Testis (tissue), 3 donors: Measurements from ENCODE around the gene POMC. TPM values are rescaled to one million over a fixed set of nuclear protein-coding genes. Genes with fewer than 3 reads are reported as not detected.
"Not testable (repeated sequence)": the region's sequence is repeated elsewhere in the genome, so short reads cannot be mapped to it uniquely, and the experiment has no call there.

Source experiments
- DNase-seq: peaks from one replicate; pipeline ENCODE4 v3.0.0-alpha.2; 2019
- H3K27ac ChIP-seq, 2 donors: fragments of 200-600 bp; sonication (generic); one replicate each; pipeline ENCODE4 v1.5.1; 2019
- H3K27me3 ChIP-seq: fragments of 200-600 bp; sonication (generic); one replicate; pipeline ENCODE4 v1.5.1; 2019
- H3K36me3 ChIP-seq: fragments of 200-600 bp; sonication (generic); one replicate; pipeline ENCODE4 v1.5.1; 2017; ENCODE audit warnings: low read depth; ENCODE audit errors: missing control alignments
- H3K4me1 ChIP-seq: fragments of 200-600 bp; sonication (generic); one replicate; pipeline ENCODE4 v1.5.1; 2019
- H3K4me3 ChIP-seq, 2 donors: fragments of 200-600 bp; sonication (generic); one replicate each; pipeline ENCODE4 v1.5.1; 2017 to 2019
- H3K9me3 ChIP-seq: fragments of 200-600 bp; sonication (generic); one replicate; pipeline ENCODE4 v1.5.1; 2017
- POLR2A ChIP-seq: fragments of 450-650 bp; IDR thresholded peaks from one replicate; pipeline ENCODE4 v1.6.1; 2017; ENCODE audit warnings: antibody characterized with exemption, mild to moderate bottlenecking, moderate library complexity
- WGBS, 2 donors: methylation state at CpG; one replicate each; pipeline ENCODE4 v1.1.5; 2018; 5-methylcytosine and 5-hydroxymethylcytosine counted together
- intact Hi-C: fragments of 100-400 bp; cut with DNase I; formaldehyde crosslinking; loops from one replicate; pipeline ENCODE4 v1.15.1; 2023; ENCODE audit warnings: low total_unique reads
- polyA plus RNA-seq: library from polyadenylated mRNA; stranded (reverse); fragments of 350-450 nt; fragmentation: Illumina TruSeq; extraction: RNeasy Lipid Tissue Mini Kit (QIAGEN cat#74804); gene quantifications from one replicate; pipeline ENCODE4 v1.2.3, GENCODE V29; 2014; ENCODE audit warnings: low read depth, low replicate concordance; ENCODE audit not compliant: insufficient read depth
- total RNA-seq, 2 donors: library from RNA; depleted of rRNA; stranded (reverse); fragments of >200 nt; gene quantifications; one replicate each; pipeline ENCODE4 v1.2.3, GENCODE V29; 2016
- TF ChIP-seq, protein P1 (sequence below), 3 experiments: fragments of 450-650 bp in 2 of 3; fragments of 200-600 bp in 1 of 3; sonication (generic) in 1 of 3; IDR thresholded peaks; one replicate each; pipeline ENCODE4 v1.5.1; 2016 to 2019; ENCODE audit warnings: antibody characterized with exemption in 3 of 3, mild to moderate bottlenecking in 2 of 3, moderate library complexity in 1 of 3

POMC gene
- total and polyA plus RNA-seq, 3 donors from 2014 or later, result 17.9 to 77.2 (median 55.7) TPM

DNA sequence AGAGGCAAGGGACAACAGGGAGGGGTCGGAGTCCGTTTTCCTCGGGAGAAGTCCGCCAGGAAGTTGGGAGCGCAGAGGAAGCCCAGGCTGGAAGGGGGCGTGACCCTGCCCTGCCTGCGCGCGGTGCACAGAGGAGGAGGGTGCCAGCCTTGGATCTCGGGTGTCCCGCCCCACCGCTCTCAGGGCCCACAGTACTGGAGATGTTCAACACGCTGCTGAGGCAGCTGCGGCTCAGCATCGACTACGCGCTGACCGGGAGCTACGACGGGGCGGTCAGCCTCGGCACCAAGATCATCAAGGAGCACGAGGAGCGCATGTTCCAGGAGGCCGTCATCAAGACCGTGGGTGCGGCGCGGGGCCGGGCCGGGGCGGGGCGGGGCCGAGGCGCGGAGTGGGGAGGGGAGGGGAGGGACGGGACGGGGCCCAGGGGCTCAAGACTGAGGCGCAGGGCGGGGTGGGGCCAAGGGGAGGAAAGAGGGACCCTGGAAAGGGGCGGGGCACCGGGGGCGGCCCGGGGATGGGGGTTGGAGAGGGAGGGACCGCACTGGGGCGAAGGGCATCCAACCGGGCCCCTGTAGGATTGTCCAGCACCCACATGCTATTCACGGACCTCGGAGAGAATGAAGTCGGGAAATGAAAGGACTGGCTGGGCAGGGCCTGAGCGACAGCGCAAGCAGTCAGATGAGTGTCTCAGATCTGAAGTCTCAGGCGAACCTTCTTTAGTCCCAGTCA, 36.6 kb downstream of the POMC start:
- Histone ChIP-seq H3K36me3 (no peaks in the 10 kb centered on the region), H3K4me3 (peak overlapping the region in 1 of 2 donors; percentile 30), H3K9me3 (no peaks in the 10 kb centered on the region), H3K27me3 (no peaks in the 10 kb centered on the region), H3K27ac (no peak overlapping the region), H3K4me1 (no peaks in the 10 kb centered on the region)
- 25 to 26% methylated on average over 20 to 47 of the region's 53 CpGs for WGBS, 2 donors
- intact Hi-C loops, result no loop called here
- no peak for DNase-seq
- TF ChIP-seq, protein P1, sequence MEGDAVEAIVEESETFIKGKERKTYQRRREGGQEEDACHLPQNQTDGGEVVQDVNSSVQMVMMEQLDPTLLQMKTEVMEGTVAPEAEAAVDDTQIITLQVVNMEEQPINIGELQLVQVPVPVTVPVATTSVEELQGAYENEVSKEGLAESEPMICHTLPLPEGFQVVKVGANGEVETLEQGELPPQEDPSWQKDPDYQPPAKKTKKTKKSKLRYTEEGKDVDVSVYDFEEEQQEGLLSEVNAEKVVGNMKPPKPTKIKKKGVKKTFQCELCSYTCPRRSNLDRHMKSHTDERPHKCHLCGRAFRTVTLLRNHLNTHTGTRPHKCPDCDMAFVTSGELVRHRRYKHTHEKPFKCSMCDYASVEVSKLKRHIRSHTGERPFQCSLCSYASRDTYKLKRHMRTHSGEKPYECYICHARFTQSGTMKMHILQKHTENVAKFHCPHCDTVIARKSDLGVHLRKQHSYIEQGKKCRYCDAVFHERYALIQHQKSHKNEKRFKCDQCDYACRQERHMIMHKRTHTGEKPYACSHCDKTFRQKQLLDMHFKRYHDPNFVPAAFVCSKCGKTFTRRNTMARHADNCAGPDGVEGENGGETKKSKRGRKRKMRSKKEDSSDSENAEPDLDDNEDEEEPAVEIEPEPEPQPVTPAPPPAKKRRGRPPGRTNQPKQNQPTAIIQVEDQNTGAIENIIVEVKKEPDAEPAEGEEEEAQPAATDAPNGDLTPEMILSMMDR (IDR thresholded peaks at IDR 0.05), result no peak
- no peak for TF ChIP-seq POLR2A

DNA sequence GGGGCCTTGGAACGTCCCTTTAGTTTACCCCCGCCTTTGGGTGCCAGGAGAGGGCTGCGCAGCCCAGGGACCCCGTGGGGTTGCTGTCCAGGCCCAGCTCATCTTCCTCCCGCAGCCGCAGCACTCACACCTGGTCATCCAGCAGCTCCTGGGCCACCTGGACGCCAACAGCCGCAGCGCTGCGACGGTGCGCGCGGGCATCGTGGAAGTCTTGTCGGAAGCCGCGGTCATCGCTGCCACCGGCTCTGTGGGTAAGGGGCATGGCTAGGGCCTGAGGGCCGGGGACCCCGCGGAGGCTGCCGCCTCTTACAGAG, 37.2 kb downstream of the POMC start:
- H3K27ac ChIP-seq, result no peak overlapping the region
- 62 to 66% methylated on average over 8 to 24 of the region's 24 CpGs for WGBS, 2 donors
- TF ChIP-seq, protein P1 (IDR thresholded peaks at IDR 0.05), result no peak
- TF ChIP-seq POLR2A, result no peak
- H3K27me3 ChIP-seq, result no peaks in the 10 kb centered on the region
- no peaks in the 10 kb centered on the region for H3K9me3 ChIP-seq
- H3K4me1 ChIP-seq, result no peaks in the 10 kb centered on the region
- peak overlapping the region in 1 of 2 donors; percentile 30 for H3K4me3 ChIP-seq
- DNase-seq, result no peak
- intact Hi-C loops, result no loop called here
- no peaks in the 10 kb centered on the region for H3K36me3 ChIP-seq

DNA sequence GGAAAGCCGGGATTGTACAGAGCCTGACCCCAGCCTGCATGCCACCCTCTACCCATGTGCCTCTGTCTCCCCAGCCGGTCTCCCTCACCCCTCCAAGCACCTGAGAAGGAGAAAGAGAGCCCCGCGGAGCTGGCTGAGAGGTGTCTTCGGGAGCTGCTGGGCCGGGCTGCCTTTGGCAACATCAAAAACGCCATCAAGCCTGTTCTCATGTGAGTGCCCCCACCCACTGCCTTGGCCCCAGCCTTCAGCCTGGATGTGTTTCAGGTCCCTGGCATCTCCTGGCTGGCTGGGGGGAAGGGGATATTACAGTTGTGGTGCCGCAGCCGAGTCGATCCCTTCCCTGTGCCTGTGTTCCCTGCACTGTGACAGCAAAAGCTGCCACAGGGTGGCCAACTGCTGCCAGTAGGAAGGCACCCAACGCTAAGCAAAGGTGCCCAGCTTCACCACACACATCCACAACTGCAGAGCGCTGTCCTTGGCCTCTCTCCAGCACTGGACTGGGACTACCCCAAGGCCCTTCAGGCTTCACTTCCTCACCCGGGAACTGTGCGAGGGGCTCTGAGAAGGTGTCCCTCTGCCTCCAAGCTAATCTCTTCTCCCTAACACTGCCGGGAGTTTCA, 38.4 kb downstream of the POMC start:
- Histone ChIP-seq H3K9me3 (no peaks in the 10 kb centered on the region), H3K27ac (no peak overlapping the region), H3K4me1 (no peaks in the 10 kb centered on the region), H3K36me3 (no peaks in the 10 kb centered on the region), H3K4me3 (no peak overlapping the region), H3K27me3 (no peaks in the 10 kb centered on the region)
- TF ChIP-seq, protein P1 (IDR thresholded peaks at IDR 0.05), result peak in 1 of 3 experiments; percentile 34
- no peak for TF ChIP-seq POLR2A
- intact Hi-C loops, result loop anchor here (10.0 kb wide), 1 partner anchor 85 kb away; the partner anchor contains the start of gene EFR3B
- peak; percentile 42 for DNase-seq
- WGBS, 2 donors, result 85 to 86% methylated on average over 10 to 15 of the region's 15 CpGs

DNA sequence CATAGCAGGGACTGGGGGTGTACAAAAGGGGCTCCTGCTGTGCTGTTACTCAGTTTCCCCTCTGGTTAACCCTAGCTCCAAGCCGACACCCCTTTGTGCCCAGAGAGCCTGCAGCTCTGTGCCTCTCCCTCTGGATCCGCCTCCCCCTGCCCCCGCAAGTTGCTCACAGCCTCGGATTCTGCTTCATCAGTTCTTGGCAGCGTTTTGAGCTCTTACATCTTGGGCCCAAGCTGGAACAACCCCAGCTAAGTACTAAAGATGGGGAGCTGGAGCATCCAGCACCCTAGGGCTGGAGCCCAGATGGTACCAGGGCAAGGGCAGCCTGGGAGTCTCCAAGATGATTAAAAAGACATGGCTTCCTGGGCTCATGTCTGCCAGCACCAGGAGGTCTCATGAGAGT, 40.7 kb downstream of the POMC start:
- TF ChIP-seq, protein P1 (IDR thresholded peaks at IDR 0.05), result no peak
- TF ChIP-seq POLR2A, result no peak
- H3K4me1 ChIP-seq, result no peaks in the 10 kb centered on the region
- no peak overlapping the region for H3K4me3 ChIP-seq
- no peaks in the 10 kb centered on the region for H3K9me3 ChIP-seq
- no peak for DNase-seq
- intact Hi-C loops, result loop anchor here (10.0 kb wide), 1 partner anchor 83 kb away; the partner anchor contains the start of gene EFR3B
- 57 to 74% methylated on average over 5 of the region's 5 CpGs for WGBS, 2 donors
- no peaks in the 10 kb centered on the region for H3K36me3 ChIP-seq
- no peaks in the 10 kb centered on the region for H3K27me3 ChIP-seq
- H3K27ac ChIP-seq, result no peak overlapping the region

DNA sequence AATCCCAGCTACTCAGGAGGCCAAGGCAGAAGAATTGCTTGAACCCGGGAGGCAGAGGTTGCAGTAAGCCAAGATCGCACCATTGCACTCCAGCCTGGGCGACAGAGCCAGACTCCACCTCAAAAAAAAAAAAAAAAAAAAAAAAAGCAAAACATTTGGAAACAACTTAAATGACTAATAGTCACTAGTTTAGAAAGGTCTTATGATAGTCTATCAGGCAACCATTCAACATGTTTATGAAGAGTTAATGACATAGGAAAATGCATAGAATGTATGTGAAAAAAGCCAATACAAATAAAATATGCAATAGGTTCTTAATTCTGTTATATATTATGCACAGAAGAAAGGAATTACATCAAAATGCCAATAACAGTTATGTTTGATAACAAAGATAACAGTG, 41.3 kb downstream of the POMC start:
- not testable (repeated sequence) for H3K9me3 ChIP-seq, H3K4me3 ChIP-seq, DNase-seq, H3K36me3 ChIP-seq, H3K4me1 ChIP-seq, H3K27me3 ChIP-seq, H3K27ac ChIP-seq
- intact Hi-C loops, result loop anchor here (10.0 kb wide), 1 partner anchor 82 kb away; the partner anchor contains the start of gene EFR3B
- WGBS, 2 donors, result 88% methylated on average over 3 of the region's 3 CpGs
